SH-SY5Y (cell line): ENCODE results near the gene ACVR2B.

Experiments used
- GATA2 ChIP-seq: IDR thresholded peaks from 2 replicates; pipeline ENCODE4 v1.6.1; 2011; ENCODE audit warnings: mild to moderate bottlenecking, low read depth, low read length
- GATA3 ChIP-seq: IDR thresholded peaks from 2 replicates; pipeline ENCODE4 v1.6.1; 2011; ENCODE audit warnings: low read depth, mild to moderate bottlenecking, low read length, moderate library complexity

DNA sequence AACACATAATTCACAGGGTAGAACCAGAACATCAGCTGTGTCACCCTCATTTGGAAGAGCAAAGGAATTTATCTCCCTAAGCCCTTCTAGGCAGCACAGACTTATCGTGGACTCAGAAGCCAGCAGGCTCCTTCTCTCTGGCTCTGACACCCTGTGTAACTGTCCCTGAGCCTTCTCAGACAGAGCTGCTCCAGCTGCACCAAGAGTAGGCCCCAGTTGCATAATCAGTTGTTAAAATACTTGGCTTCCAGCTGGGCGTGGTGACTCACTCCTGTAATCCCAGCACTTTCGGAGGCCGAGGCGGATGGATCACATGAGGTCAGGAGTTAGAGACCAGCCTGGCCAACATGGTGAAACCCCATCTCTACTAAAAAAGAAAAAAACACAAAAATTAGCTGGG lies 49.4 kb upstream of the ACVR2B start:
- TF ChIP-seq GATA2 (no peak), GATA3 (no peak)
